ENCODE results near the gene TDRD9. TPM values are rescaled to one million over a fixed set of nuclear protein-coding genes. Genes with fewer than 3 reads are reported as not detected.
"Not testable (repeated sequence)": the region's sequence is repeated elsewhere in the genome, so short reads cannot be mapped to it uniquely, and the experiment has no call there.

Gene TDRD9
- polyA plus RNA-seq, 3 donors from 2014 or later, result 1.2 to 2.8 (median 1.2) TPM

DNA sequence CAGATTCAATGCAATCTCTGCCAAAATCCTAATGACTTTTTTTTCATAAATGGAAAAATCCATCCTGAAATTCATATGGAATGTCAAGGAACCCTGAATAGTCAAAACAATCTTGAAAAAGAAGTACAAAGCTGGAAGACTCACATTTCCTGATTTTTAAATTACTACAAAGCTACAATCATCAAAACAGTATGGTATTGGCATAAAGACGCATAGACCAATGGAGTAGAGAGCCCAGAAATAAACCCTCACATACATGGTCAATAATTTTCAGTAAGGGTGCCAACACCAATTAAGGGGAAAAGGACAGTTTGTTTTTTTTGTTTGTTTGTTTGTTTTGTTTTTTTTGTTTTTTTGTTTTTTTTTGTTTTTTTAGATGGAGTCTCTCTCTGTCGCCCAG lies 18.7 kb downstream of the TDRD9 start:
- Mint-ChIP-seq H3K4me3 (no peak overlapping the region), H3K36me3 (no peaks in the 10 kb centered on the region), H3K4me1 (no peaks in the 10 kb centered on the region), H3K27ac (no peak overlapping the region), H3K9me3 (no peaks in the 10 kb centered on the region), H3K27me3 (ENCODE audit: low read depth in 3 of 3) (peaks cover 7 to 17% (median 12%) of the 10 kb centered on the region in 3 donors)
- DNase-seq, result no peak

DNA sequence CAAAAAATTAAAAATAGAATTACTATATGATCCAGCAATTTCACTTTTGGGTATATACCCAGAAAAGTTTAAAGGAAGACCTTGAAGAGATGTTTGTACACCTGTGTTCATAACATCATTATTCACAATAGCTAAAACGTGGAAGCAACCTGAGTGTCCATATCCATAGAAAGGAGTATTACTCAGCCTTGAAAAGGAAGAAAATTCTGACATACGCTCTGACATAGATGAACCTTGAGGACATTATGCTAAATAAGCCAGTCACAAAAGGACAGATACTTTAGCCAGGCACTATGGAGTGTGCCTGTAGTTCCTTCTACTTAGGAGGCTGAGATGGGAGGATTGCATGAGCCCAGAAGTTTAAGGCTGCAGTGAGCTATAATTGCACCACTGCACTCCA lies 20.2 kb downstream of the TDRD9 start:
- Mint-ChIP-seq H3K27me3 (ENCODE audit: low read depth in 3 of 3) (peaks cover 7 to 16% (median 12%) of the 10 kb centered on the region in 3 donors), H3K4me3 (no peak overlapping the region)

DNA sequence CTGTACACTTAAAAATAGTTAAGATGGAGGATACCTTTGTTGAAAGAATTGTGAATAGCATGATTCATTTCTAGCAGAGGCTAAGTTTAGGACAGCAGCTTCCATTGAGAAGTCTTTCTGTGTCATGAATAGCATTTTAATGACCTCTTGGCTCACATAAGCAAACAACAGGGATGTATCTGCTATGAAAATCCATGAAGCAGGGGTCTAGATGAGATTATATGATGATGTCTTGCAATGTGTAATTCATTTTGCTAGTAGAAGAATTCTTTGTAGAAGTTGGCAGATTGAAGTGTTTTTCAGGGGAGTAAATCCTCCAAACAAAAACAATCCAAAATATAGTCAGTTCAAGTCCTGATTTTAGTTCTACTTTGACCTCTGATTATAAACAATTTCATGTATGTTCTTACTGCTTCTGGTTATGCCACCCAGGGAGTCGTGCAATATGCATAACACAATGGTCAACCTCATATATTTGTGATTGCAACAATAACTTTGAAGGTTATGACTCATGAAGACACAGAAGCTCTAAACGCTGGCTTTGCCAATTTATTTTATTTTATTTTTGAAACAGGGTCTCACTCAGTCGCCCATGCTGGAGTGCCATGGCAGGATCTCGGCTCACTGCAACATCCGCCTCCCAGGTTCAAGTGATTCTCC lies 21.0 kb downstream of the TDRD9 start:
- no peaks in the 10 kb centered on the region for H3K4me1 Mint-ChIP-seq

More for the DNA sequence above, 20.2 kb downstream of the TDRD9 start:
- Mint-ChIP-seq H3K4me1 (no peaks in the 10 kb centered on the region), H3K27ac (no peak overlapping the region), H3K9me3 (no peaks in the 10 kb centered on the region), H3K36me3 (no peaks in the 10 kb centered on the region)
- no peak for DNase-seq

DNA sequence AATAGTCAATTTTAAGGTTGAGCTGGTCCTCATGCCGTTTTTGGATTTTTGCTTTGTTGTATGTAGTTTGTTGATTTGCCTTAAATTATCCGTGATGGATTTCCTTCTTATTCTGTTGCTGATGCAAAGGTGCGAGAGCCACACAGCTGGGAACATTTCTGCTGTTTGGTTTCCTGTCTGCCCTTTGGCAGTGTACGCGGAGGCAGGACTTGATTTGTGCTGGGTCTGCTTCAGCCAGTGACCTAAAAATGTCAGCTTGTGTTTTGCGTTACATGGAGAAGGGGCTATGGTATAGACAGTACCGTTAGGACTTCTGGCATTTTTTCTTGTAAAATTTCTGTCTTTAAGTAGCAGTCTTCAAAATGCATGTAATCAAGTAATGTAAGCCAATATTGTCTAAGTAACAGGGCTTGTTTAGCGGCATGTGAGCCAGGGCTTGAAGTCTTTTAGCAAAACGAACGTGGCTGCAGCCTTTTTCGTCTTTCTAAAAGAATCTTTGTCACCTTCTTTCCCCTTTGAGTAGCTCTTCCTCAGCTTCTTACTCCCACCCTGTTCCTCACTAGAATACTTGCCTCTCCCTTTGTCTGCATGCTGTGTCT lies 32.3 kb downstream of the TDRD9 start:
- no peaks in the 10 kb centered on the region for H3K4me1 Mint-ChIP-seq
- no peaks in the 10 kb centered on the region for H3K36me3 Mint-ChIP-seq
- H3K27me3 Mint-ChIP-seq (ENCODE audit: low read depth in 3 of 3), result peaks cover 4 to 5% (median 5%) of the 10 kb centered on the region in 3 donors
- DNase-seq, result no peak
- no peak overlapping the region for H3K27ac Mint-ChIP-seq
- H3K9me3 Mint-ChIP-seq, result no peaks in the 10 kb centered on the region
- H3K4me3 Mint-ChIP-seq, result no peak overlapping the region

More for the DNA sequence above, 21.0 kb downstream of the TDRD9 start:
- H3K27ac Mint-ChIP-seq, result no peak overlapping the region
- peaks cover 7 to 16% (median 12%) of the 10 kb centered on the region in 3 donors for H3K27me3 Mint-ChIP-seq (ENCODE audit: low read depth in 3 of 3)
- no peak for DNase-seq
- H3K9me3 Mint-ChIP-seq, result no peaks in the 10 kb centered on the region
- H3K36me3 Mint-ChIP-seq, result no peaks in the 10 kb centered on the region
- H3K4me3 Mint-ChIP-seq, result no peak overlapping the region

DNA sequence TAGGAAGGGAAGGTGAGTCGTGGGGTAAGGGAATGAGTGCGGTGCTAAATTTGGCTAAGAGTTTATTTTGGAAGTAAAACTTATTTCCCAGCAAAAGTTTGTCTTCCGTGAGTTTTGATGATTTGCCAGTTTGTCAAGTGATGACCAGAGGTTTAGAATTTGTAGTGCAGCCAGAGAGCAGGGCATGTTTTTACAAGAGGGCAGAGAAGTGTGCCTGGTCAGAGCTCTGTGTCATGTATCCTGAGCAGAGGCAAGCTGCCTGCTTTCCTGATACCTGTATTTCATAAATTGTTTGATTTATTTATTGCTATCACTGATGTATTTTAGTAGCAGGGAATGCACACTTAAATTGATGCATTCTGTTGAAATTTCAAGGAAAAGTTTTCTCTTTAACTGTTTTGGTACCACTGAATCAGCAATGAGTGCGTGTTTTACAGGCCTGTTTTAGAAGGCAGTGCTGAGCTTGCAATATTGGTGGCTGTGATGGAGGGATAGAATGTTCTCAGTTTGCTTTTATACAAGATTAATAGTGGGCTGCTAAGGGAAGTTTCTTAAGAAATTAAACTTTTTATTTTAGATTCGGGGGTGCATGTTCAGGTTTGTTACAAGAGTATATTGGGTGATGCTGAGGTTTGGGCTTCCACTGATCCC lies 33.8 kb downstream of the TDRD9 start:
- Mint-ChIP-seq H3K9me3 (no peaks in the 10 kb centered on the region), H3K36me3 (no peaks in the 10 kb centered on the region), H3K27ac (no peak overlapping the region), H3K4me1 (no peaks in the 10 kb centered on the region), H3K4me3 (no peak overlapping the region), H3K27me3 (ENCODE audit: low read depth in 3 of 3) (peaks cover 4 to 5% (median 5%) of the 10 kb centered on the region in 3 donors)
- DNase-seq, result no peak

DNA sequence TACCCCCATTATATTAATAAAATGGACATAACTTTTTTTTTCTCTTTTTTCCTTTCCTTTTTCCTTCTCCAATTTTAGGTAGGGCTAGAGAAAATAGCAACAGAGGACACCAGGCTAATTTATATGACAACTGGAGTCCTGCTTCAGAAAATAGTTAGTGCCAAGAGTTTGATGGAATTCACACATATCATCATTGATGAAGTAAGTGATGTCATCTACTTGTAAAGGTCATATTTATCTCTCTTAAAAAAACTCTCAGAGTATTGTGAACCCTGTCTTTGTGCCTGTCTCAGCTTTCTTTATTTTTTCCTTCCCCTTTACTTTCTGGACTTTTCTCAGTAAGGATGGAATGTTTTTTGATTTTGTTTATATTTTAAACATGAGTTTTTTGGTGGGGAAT lies 38.4 kb downstream of the TDRD9 start:
- DNase-seq, result no peak
- H3K9me3 Mint-ChIP-seq, result no peaks in the 10 kb centered on the region
- H3K4me1 Mint-ChIP-seq, result no peaks in the 10 kb centered on the region
- H3K36me3 Mint-ChIP-seq, result no peaks in the 10 kb centered on the region
- peaks cover 4 to 6% (median 5%) of the 10 kb centered on the region in 3 donors for H3K27me3 Mint-ChIP-seq (ENCODE audit: low read depth in 3 of 3)
- H3K27ac Mint-ChIP-seq, result no peak overlapping the region
- no peak overlapping the region for H3K4me3 Mint-ChIP-seq

DNA sequence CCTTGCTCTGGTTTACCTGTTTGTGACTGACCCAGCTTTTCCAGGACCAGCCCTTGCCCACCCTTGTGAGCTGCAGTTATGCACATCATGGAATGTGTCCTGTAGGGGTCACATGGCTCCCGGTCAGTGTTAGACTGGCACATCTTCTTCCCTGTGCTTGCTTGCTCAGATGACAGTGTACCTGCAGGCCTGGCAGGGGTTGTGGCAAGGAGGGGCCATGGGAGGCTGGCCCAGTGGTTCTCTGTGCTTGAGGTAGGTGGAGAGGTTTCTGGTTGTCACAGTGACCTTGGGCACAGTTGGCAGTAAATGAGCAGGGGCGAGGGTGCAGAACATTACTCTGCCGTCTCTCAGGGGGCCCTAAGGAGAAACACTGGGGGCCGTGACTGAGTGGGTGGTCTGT lies 41.7 kb downstream of the TDRD9 start:
- Mint-ChIP-seq H3K4me3 (no peak overlapping the region), H3K27ac (no peak overlapping the region), H3K9me3 (no peaks in the 10 kb centered on the region), H3K36me3 (no peaks in the 10 kb centered on the region), H3K4me1 (no peaks in the 10 kb centered on the region), H3K27me3 (ENCODE audit: low read depth in 3 of 3) (peaks cover 0 to 6% (median 3%) of the 10 kb centered on the region in 3 donors)
- DNase-seq, result no peak

DNA sequence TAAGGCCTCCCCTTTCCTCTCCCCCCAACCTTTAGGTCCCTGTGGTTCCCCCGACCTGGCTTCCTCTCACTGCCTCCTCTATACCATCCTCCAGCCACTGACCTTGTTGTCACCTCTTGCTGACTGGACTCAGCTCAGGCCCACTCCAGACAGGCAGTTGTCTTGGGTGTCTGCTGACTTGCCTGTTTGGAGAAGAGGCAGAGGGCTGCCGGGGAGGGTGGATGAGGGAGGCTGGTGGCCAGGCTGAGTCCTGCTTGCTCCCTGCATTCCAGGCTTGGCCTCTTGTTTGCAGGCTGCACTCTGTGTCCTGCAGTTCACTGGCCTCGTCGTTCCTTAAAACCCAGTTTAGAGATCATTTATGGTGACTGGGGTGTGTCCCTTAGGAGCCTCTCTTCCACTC lies 45.1 kb downstream of the TDRD9 start:
- peaks cover 2 to 9% (median 2%) of the 10 kb centered on the region in 3 donors for H3K27me3 Mint-ChIP-seq (ENCODE audit: low read depth in 3 of 3)
- no peak overlapping the region for H3K27ac Mint-ChIP-seq
- DNase-seq, result no peak
- no peaks in the 10 kb centered on the region for H3K9me3 Mint-ChIP-seq
- peaks cover under 1 to 10% of the 10 kb centered on the region in 2 donors for H3K4me1 Mint-ChIP-seq
- no peak overlapping the region for H3K4me3 Mint-ChIP-seq
- no peaks in the 10 kb centered on the region for H3K36me3 Mint-ChIP-seq

DNA sequence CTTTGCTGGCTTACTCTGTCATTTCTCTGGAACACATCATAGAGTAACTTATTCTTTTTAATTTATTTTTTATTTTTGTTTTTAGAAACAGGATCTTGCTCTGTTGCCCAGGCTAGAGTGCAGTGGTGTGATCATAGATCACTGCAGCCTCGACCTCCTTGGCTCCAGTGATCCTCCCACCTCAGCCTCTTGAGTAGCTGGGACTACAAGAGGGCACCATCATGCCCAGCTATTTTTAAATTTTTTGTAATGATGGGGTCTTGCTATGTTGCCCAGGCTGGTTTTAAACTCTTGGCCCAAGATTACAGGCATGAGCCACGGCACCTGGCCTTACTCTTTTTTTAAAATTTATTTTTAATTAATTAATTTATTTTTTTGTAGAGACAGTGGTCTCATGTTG lies 46.3 kb downstream of the TDRD9 start:
- peaks cover 0 to 3% (median 0%) of the 10 kb centered on the region in 6 donors for H3K9me3 Mint-ChIP-seq

DNA sequence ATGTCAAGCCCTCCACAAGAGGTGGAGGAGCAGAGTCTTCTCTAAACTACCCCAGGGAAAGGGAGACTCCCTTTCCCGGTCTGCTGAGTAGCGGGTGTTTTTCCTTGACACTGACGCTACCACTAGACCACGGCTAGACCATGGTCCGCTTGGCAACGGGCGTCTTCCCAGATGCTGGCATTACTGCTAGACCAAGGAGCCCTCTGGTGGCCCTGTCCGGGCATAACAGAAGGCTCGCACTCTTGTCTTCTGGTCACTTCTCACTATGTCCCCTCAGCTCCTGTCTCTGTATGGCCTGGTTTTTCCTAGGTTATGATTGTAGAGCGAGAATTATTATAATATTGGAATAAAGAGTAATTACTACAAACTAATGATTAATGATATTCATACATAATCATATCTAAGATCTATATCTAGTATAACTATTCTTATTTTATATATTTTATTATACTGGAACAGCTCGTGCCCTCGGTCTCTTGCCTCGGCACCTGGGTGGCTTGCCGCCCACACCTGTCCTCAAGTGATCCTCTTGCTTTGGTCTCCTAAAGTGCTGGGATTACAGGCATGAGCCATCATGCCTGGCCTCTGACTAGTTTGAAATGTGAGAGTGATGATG lies 52.5 kb downstream of the TDRD9 start:
- H3K4me3 Mint-ChIP-seq, H3K9me3 Mint-ChIP-seq, H3K27ac Mint-ChIP-seq, H3K36me3 Mint-ChIP-seq, DNase-seq: not testable (repeated sequence)
- Mint-ChIP-seq H3K27me3 (ENCODE audit: low read depth in 3 of 3) (peaks cover 2 to 12% (median 2%) of the 10 kb centered on the region in 3 donors), H3K4me1 (peaks cover 6 to 20% of the 10 kb centered on the region in 2 donors)

More for the DNA sequence above, 46.3 kb downstream of the TDRD9 start:
- DNase-seq, result no peak
- Mint-ChIP-seq H3K36me3 (no peaks in the 10 kb centered on the region), H3K27me3 (ENCODE audit: low read depth in 3 of 3) (peaks cover 2 to 7% (median 2%) of the 10 kb centered on the region in 3 donors), H3K27ac (no peak overlapping the region), H3K4me1 (peaks cover 6 to 20% of the 10 kb centered on the region in 2 donors), H3K4me3 (no peak overlapping the region)

DNA sequence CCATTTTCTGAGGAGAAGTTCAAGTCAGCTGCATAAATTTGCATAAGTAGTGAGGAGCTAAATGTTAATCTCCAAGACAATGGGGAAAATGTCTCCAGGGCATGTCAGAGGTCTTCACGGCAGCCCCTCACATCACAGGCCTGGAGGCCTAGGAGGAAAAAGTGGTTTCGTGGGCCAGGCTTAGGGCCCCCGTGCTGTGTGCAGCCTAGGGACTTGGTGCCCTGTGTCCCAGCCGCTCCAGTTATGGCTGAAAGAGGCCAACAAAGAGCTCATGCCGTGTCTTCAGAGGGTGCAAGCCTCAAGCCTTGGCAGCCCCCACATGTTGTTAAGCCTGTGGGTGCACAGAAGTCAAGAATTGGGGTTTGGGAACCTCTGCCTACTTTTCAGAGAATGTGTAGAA lies 55.9 kb downstream of the TDRD9 start:
- peaks cover 0 to 15% (median 9%) of the 10 kb centered on the region in 3 donors for H3K27me3 Mint-ChIP-seq (ENCODE audit: low read depth in 3 of 3)
- peaks cover 0 to 3% (median 0%) of the 10 kb centered on the region in 3 donors for H3K36me3 Mint-ChIP-seq
- H3K27ac Mint-ChIP-seq, result no peak overlapping the region
- DNase-seq, result no peak
- H3K4me1 Mint-ChIP-seq, result peaks cover 0 to 1% of the 10 kb centered on the region in 2 donors
- H3K4me3 Mint-ChIP-seq, result no peak overlapping the region
- H3K9me3 Mint-ChIP-seq, result peaks cover 0 to 4% (median 0%) of the 10 kb centered on the region in 6 donors

DNA sequence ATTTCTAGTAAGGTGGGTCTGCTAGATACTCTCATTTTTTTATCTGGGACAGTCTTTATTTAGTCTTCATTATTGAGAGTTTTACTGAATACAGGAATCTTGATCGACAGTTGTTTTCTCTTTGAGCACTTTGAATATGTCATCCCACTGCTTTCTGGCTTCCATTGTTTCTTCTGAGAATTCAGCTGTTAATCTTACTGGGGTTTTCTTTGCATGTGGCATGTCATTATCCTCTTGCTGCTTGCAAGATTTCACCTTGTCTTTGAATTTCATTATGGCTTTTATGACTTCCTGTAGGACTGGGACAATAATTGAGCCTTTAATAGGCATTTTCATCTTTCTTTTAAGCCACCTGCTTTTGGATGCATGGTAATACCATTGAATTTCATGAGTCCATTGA lies 60.8 kb downstream of the TDRD9 start:
- peaks cover 0 to 7% (median 0%) of the 10 kb centered on the region in 6 donors for H3K9me3 Mint-ChIP-seq
- peaks cover 0 to 4% (median 0%) of the 10 kb centered on the region in 3 donors for H3K36me3 Mint-ChIP-seq
- no peak for DNase-seq
- H3K27ac Mint-ChIP-seq, result no peak overlapping the region
- H3K27me3 Mint-ChIP-seq (ENCODE audit: low read depth in 3 of 3), result peaks cover 1 to 20% (median 13%) of the 10 kb centered on the region in 3 donors
- no peaks in the 10 kb centered on the region for H3K4me1 Mint-ChIP-seq
- no peak overlapping the region for H3K4me3 Mint-ChIP-seq

DNA sequence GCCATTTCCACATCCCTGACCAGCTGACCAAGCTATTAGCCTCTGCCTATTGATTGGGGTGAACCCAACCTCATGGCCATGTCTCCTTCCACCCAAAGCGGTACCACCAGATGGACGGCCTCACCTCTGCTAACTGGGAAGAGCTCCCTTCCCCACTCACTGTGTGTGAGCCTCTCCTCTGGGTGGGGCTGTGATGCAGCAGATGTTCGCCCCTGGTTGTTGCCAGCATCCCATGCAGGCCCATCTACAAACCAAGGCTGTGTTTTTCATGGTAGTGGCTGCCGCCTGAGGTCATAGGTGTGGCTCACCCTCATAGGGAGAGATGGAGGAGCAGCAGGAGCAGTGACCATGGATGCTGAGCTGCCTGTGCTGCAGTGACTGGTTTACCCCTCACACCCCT lies 61.7 kb downstream of the TDRD9 start:
- Mint-ChIP-seq H3K9me3 (peaks cover 0 to 7% (median 0%) of the 10 kb centered on the region in 6 donors), H3K4me1 (no peaks in the 10 kb centered on the region), H3K27ac (no peak overlapping the region), H3K27me3 (ENCODE audit: low read depth in 3 of 3) (peaks cover 1 to 20% (median 13%) of the 10 kb centered on the region in 3 donors), H3K4me3 (no peak overlapping the region), H3K36me3 (peaks cover 0 to 4% (median 0%) of the 10 kb centered on the region in 3 donors)
- DNase-seq, result no peak
